Measurements from ENCODE around the gene TBXT. TPM values are rescaled to one million over a fixed set of nuclear protein-coding genes. Genes with fewer than 3 reads are reported as not detected.

The TBXT gene
- total RNA-seq, 6 experiments from 2014 or later = not detected

- no peaks in the 10 kb centered on the region for H3K36me3 Mint-ChIP-seq (ENCODE audit: low read depth)
- H3K4me3 Mint-ChIP-seq = no peak overlapping the region
- no peaks in the 10 kb centered on the region for H3K4me1 Mint-ChIP-seq (ENCODE audit: low read depth)
- H3K27ac Mint-ChIP-seq = no peak overlapping the region
- H3K9me3 Mint-ChIP-seq = peaks cover 27% of the 10 kb centered on the region
- DNase-seq = no peak
- TF ChIP-seq, protein P1, sequence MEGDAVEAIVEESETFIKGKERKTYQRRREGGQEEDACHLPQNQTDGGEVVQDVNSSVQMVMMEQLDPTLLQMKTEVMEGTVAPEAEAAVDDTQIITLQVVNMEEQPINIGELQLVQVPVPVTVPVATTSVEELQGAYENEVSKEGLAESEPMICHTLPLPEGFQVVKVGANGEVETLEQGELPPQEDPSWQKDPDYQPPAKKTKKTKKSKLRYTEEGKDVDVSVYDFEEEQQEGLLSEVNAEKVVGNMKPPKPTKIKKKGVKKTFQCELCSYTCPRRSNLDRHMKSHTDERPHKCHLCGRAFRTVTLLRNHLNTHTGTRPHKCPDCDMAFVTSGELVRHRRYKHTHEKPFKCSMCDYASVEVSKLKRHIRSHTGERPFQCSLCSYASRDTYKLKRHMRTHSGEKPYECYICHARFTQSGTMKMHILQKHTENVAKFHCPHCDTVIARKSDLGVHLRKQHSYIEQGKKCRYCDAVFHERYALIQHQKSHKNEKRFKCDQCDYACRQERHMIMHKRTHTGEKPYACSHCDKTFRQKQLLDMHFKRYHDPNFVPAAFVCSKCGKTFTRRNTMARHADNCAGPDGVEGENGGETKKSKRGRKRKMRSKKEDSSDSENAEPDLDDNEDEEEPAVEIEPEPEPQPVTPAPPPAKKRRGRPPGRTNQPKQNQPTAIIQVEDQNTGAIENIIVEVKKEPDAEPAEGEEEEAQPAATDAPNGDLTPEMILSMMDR (IDR thresholded peaks at IDR 0.05) = no peak
- H3K27me3 Mint-ChIP-seq (ENCODE audit: insufficient read depth) = no peaks in the 10 kb centered on the region
These were observed 29.7 kb upstream of the TBXT start for GRCh38 chr6:166197361-166197760.

- DNase-seq = no peak
- Mint-ChIP-seq H3K27me3 (ENCODE audit: insufficient read depth) (no peaks in the 10 kb centered on the region), H3K9me3 (peaks cover 36% of the 10 kb centered on the region), H3K36me3 (ENCODE audit: low read depth) (no peaks in the 10 kb centered on the region; the same call in 1 of the 2 replicates), H3K4me3 (no peak overlapping the region), H3K4me1 (ENCODE audit: low read depth) (no peaks in the 10 kb centered on the region), H3K27ac (no peak overlapping the region)
- TF ChIP-seq, protein P1 (IDR thresholded peaks at IDR 0.05) = no peak
These were observed 28.2 kb upstream of the TBXT start for GRCh38 chr6:166195860-166196238.

GRCh38 chr6:166194914-166195859 lies 27.5 kb upstream of the TBXT start:
- H3K36me3 Mint-ChIP-seq (ENCODE audit: low read depth) = no peaks in the 10 kb centered on the region; the same call in 1 of the 2 replicates
- no peaks in the 10 kb centered on the region for H3K27me3 Mint-ChIP-seq (ENCODE audit: insufficient read depth)
- no peak overlapping the region for H3K4me3 Mint-ChIP-seq
- TF ChIP-seq, protein P1 (IDR thresholded peaks at IDR 0.05) = no peak
- H3K27ac Mint-ChIP-seq = no peak overlapping the region
- H3K9me3 Mint-ChIP-seq = peaks cover 40% of the 10 kb centered on the region
- DNase-seq = no peak
- no peaks in the 10 kb centered on the region for H3K4me1 Mint-ChIP-seq (ENCODE audit: low read depth)

DNA sequence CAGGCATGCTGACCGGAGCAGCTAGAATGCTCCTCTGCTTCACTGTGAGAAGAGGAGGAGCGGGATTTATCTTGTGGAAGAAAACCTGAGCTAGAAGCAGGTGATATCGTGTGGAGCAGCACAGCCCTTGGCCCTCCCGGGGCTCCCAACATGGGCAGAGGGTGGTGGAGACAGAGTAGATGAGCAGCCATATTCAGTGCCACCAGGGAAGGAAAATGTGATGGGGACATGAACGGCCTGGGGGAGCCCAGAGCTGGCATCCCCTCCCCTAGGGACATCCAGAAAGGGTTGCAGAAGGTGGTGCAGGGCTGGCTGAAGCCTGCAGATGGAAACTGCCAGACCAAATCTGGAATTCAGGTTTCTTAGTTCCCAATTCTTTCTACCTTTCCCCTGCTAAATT lies 24.9 kb upstream of the TBXT start:
- no peaks in the 10 kb centered on the region; the same call in 1 of the 2 replicates for H3K36me3 Mint-ChIP-seq (ENCODE audit: low read depth)
- H3K4me3 Mint-ChIP-seq = no peak overlapping the region
- no peaks in the 10 kb centered on the region for H3K27me3 Mint-ChIP-seq (ENCODE audit: insufficient read depth)
- no peak for DNase-seq
- no peak overlapping the region for H3K27ac Mint-ChIP-seq
- TF ChIP-seq, protein P1 (IDR thresholded peaks at IDR 0.05) = no peak
- peaks cover 34% of the 10 kb centered on the region; the same call in 1 of the 2 replicates for H3K9me3 Mint-ChIP-seq
- H3K4me1 Mint-ChIP-seq (ENCODE audit: low read depth) = no peaks in the 10 kb centered on the region

- Mint-ChIP-seq H3K27me3 (ENCODE audit: insufficient read depth) (no peaks in the 10 kb centered on the region), H3K9me3 (peaks cover 34% of the 10 kb centered on the region; the same call in 1 of the 2 replicates), H3K36me3 (ENCODE audit: low read depth) (no peaks in the 10 kb centered on the region; the same call in 1 of the 2 replicates), H3K4me3 (no peak overlapping the region), H3K4me1 (ENCODE audit: low read depth) (no peaks in the 10 kb centered on the region), H3K27ac (no peak overlapping the region)
- TF ChIP-seq, protein P1 (IDR thresholded peaks at IDR 0.05) = no peak
- DNase-seq = no peak
These were observed 24.5 kb upstream of the TBXT start for GRCh38 chr6:166192136-166192535.
